ENCODE data around the gene IKBIP.
"Not testable (repeated sequence)": the region's sequence is repeated elsewhere in the genome, so short reads cannot be mapped to it uniquely, and the experiment has no call there.

Gene IKBIP, protein sequence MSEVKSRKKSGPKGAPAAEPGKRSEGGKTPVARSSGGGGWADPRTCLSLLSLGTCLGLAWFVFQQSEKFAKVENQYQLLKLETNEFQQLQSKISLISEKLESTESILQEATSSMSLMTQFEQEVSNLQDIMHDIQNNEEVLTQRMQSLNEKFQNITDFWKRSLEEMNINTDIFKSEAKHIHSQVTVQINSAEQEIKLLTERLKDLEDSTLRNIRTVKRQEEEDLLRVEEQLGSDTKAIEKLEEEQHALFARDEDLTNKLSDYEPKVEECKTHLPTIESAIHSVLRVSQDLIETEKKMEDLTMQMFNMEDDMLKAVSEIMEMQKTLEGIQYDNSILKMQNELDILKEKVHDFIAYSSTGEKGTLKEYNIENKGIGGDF

DNA sequence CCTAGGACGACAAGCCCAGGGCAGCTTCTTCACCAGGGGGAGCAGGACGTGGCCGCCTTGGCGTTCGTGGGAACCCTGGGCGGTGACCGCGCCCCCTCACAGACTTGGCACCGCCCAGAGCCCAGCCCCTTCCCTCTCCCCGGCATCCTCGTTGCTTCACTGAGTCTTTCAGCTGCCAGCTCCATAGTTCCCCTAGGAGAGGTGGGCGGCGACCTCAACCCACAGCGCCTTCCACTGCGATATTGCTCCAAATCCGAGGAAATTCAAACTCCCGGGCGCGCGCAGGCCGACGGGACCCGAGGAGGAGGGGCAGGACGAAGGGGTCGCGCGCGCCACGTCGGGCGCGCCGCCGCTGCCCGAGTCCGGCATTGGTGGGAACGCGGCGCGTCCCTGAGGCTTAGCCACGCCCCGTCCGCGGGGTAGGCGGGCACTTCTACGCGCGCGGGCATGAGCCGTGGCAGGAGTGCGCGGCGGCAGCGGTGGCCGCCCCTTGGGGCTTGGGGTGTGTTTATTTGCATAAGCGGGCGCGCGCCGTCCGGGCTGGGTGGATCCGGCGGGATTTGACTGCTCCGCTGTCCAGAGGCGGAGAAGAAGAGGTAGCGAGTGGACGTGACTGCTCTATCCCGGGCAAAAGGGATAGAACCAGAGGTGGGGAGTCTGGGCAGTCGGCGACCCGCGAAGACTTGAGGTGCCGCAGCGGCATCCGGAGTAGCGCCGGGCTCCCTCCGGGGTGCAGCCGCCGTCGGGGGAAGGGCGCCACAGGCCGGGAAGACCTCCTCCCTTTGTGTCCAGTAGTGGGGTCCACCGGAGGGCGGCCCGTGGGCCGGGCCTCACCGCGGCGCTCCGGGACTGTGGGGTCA lies at the start of gene IKBIP, which contains the start of gene APAF1:
Gene IKBIP, minus strand, starts transcription at position 77 of the 860 bp plus-strand sequence. CDS start 87 bp downstream, outside the sequence.
Gene APAF1, plus strand, starts transcription at position 579 of the 860 bp plus-strand sequence. CDS start 3,070 bp downstream, outside the sequence.
- peak; percentile 82 for DNase-seq

DNA sequence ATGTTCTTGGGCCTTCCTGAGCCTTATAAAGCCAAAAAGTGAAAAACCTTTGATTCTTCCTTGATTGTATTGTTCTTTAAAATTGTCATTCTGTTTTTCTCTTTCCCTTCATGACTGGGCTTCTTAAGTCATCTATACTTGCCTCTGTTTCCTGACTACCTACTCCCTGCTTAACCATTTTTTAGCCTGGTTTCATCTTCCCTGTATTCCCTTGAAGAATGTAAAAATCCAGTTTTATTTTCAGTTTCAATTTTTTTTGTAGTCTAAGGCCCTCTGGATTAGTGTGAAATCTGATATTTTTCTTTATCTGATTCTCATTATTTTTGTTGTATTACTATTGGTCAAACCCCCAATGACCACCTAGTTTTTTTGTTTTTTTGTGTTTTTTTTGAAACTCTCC lies 46.8 kb upstream of the IKBIP start:
- no peak for DNase-seq

DNA sequence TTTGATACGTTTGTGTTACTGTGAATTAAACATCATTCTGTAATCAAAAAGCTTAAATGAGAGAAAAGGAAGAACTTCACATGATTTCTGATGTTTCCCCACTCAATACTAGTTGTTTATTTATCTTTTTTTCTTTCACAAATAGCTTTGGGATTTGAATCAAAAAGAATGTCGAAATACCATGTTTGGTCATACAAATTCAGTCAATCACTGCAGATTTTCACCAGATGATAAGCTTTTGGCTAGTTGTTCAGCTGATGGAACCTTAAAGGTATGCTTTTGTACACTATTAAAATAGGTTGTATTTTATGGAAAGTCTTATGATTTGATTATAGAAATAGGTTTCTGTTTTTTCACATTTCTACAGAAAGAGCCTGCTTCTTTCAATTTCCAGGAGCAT lies 42.0 kb upstream of the IKBIP start:
- DNase-seq = no peak

DNA sequence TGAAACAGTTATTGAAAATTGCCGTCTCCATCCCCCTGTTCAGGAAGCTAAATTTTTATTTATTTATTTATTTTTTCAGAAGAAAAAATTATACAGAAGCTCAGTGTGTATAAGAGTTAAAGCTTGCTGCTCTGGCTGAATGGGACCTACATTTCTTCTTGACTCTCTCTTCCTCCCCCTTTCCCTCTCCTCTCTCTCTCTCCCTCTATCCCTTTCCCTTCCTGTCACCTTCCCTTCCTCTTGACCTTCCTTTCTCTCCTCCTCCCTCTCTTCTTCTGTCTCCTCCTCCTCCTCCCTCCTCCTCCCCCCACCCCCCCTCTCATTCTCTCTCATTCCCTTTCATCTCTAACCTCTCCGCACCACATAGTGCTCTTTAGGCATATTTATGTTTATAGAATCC lies 39.6 kb upstream of the IKBIP start:
- no peak for DNase-seq

DNA sequence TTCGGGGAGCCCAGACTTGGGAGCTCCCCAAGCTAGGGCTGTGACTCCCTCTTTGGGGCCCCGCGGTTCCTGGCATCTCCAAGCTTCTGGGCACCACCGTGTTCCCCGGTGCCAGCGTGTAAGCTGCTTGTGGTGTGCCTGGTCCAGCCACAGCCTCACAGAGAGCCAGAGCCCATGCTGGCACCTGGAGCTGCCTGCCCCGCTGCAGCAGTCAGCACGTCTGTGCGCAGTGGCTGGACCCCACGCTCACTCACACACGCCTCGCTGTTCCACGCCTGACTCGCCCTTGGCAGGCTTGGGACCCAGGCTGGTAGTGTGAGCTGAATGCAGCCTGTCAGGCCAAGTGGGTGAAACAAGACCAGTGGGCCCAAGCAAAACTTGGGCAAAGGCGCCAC lies 35.0 kb upstream of the IKBIP start:
- DNase-seq = no peak

DNA sequence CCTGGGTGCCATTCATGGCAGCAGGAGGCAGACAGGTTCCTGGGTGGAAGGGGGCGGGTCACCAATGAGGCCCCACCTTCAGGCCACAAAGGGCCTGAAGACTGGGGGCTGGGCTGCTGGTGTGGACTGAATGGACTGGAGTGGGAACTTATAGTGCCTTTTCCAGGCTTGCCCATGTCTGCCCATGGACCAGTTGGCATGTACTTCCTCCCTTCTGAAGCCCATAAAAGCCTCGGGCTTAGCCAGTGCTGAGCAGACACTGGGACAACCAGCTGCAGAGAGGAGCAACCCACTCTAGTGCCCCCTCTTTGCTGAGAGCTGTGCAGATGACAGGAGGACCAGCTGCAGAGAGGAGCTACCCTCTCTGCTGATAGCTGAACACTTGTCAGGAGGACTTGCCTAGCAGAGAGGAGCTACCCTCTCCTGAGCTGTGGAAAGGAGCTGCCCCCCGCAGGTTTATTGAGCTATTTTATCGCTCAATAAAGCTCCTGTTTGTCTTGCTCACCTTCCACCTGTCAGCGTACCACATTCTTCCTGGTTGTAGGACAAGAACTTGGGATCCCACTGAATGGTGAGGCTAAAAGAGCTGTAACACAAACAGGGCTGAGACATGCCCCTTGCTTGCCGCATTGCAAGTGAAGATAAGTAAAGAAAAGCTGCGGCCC lies 34.5 kb upstream of the IKBIP start:
- DNase-seq = no peak

DNA sequence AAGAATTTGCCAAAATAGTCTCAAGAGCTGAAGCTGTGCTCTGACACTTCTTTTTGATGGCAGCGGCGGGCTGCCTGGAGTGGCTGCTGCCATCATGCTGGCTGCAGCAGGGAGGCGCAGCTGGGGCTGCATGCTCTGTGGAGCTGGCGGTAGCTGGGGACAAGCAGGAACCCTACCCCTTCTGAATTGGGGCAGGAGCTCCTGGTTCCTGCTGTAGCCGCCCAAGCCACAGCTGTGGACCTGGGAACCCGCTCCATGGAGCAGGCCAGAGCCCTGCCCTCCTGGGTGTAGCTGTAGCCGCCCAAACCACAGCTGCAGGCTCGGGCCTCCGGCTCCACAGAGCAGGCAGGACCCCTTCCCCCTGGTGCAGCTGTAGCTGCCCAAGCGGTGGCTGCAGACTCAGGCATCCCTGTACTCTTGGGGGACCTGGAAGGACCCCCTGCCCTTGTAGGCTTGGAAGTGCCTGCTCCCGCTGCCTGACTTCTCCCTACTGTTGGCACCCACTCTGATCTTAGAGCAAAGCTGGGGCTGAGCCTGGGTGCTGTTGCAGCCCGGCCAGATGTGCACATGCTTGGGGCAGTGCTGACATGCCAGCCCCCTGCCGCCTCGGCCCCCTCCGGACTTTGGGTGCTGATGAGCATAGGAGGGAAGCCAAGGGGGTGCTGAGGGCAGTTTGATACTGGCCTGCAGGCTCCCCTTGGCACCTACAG lies 33.8 kb upstream of the IKBIP start:
- no peak for DNase-seq

DNA sequence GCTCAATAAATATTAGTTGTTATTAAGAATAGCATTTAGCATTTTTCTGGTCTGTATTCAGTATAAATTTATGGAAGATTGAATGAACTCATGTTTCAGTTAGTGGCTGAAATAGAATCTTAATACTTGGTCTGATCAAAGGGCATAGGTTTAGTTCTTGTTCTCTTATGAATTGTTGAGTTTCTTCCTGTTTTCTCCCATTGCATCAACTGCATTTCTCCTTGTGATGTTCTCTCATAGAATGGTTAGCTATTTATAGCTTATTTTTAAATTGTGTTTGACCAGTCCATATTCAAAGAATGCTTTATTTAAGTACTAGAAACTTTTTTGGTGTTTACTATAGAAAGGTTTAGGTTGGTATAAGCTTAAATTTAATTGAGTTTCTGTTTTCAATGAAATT lies 30.3 kb upstream of the IKBIP start:
- no peak for DNase-seq

DNA sequence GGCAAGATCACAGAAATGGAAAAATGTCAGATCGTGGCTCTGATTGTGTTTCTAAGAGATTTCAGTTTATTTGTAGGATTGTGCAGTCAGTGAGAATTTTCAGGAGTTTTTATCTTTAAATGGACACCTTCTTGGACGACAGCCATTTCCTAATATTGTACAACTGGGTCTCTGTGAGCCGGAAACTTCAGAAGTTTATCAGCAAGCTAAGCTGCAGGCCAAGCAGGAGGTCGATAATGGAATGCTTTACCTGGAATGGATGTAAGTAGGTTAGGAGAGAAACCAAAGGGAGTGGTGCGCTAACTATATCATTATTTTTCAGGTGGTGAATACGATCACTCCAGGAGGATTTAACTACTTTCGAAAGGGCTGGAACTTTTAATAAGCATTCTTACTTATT lies 26.9 kb upstream of the IKBIP start:
- no peak for DNase-seq

DNA sequence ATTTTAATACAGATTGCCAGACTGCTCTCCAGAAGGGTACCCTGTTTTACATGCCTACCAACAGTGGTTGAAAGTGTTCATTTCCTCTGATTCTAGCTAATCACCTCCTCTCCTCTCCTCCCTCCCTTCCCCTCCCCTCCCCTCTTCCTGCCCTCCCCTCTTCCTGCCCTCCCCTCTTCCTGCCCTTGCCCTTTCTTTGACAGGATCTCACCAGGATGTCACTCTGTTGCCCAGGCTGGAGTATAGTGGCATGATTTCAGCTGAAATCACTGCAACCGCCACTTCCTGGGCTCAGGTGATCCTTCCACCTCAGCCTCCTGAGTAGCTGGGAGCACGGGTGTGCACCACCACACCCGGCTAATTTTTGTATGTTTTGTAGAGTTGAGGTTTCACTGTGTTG lies 25.2 kb upstream of the IKBIP start:
- DNase-seq = no peak

DNA sequence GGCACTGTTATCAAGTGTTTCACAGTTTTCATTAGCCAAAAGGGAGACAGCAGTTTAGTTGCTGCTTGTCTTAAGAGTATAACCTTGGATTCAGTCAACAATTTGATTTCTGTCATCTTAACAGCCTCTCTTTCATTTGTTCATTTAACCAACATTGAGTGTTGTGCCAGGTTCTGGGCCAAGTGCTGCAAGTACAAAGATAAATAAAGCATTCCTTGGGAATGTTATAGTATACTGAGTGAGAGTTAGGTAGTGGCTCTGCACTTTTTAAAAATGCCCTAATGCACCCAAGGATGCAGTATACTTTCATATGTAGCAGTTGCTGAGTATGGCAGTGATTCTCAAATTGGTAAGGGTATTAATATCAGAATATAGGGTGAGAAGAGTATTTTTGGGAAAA lies 15.9 kb upstream of the IKBIP start:
- DNase-seq = no peak

DNA sequence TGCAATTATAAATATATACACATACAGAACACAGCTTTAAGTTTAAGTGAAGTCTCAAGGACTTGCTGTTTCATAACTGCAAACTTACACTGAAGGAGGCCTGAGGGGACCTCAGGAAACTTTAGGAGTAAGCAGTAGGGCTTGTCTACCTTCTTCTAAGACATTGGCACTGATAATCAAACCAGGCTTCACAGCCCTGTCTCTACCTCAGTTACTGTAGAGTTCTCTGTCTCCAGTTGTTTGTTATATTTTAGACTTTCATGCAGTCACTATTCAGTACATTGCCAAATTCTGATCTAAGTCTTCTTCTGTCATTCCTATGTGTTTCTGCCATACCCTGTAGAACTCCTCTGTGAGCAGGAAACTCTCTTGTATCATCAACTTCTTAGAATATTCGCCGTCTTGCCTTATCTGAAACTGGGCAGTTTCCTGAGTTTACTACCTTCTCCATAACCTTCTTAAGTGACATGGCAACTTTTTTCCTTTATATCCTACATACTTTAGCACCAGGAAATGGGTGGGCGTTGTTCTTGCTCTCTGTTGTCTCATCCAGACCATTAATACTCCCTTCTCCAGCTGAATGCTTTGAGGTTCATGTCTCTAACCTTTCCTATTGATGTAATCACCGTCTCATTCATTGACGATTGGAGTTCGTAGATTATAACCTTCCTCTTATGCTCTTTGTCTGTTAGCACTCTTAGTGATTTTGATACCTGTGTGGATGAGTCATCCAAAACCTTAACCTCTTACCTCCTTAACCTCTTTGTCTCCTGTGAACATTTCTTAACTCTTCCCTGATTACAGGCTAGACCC lies 11.9 kb upstream of the IKBIP start:
- no peak for DNase-seq

DNA sequence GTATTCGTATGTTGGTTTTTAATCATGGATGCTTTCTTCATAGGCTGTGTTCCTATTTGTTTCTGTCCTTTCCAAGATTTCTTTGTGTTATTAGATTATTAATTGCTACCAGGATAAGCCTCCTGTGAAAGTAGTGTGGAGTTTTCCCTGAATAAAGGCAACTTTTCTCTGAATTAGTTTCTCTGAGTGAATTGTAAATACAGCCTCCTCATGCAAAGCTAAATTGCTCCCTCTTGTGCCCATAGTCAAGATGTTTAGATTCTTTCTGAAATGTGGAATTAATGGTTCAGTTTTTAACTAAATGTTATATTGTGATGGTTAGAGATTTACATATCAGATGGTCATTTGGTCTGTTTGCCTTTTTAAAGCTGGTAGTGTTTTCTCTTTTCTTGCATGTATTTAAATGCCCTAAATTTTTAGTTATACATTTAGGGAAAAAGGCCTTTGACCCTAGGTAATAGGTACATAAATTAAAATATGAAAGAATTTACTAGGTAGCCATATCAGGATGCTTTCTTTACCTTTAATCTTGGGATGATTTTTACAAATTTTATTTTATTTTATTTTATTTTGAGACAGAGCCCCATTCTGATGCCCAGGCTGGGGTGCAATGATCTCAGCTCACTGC lies 9.4 kb upstream of the IKBIP start:
- peak; percentile 39 for DNase-seq

DNA sequence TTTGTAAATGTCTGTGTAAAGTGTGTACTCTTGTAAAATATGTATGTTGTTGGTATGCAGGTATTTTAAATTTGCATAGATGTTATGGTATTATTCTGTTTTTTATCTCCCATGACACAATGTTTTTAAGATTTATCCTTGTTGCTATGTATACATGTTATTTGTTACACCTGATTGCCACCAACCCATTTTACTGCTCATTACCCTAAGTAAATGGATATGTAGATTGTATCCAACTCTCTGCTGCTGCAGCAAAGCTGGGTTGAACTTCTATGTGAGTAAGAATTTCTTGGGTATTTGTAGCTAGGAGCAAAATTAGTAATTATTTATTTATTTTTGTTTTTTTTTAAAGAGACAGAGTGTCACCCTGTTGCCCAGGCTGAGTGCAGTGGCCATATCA lies 6.7 kb upstream of the IKBIP start:
- no peak for DNase-seq

DNA sequence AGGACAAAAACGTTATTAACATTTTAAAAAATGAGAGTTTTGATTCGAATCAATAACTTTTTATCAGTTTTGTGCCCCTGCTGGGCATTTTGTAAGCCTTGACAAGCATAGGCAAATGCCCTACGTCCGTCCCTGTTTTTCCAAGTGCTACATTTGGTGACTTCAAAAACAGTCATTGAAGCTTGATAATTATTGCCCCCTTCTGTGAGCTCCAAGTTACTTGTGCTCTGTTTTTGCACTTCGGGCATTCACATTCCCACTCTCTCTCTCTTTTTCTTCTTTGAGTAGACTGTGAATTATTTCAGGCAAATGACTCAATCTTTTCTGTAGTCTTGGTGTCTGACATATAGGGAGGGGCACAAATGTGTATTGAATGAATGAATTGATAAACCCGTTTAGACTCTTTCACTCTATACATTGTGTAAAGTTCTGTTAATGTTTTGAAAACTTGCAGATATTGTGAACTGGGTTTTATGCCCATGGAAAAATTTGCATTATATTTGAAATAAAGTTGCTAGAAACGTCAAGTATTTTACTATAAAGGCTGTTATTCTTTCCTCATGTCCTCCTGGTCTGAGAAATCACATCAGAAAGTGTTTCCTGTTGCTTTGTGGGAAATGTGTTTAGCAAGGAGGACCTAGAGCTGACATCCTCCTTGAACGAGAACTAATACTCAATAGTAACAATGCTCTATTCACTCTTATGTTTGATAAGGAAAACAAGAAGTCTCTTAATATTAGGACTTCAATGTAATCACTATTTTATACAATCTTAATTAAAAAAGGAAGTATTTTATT lies 1.9 kb upstream of the IKBIP start:
- peak; percentile 3 for DNase-seq

DNA sequence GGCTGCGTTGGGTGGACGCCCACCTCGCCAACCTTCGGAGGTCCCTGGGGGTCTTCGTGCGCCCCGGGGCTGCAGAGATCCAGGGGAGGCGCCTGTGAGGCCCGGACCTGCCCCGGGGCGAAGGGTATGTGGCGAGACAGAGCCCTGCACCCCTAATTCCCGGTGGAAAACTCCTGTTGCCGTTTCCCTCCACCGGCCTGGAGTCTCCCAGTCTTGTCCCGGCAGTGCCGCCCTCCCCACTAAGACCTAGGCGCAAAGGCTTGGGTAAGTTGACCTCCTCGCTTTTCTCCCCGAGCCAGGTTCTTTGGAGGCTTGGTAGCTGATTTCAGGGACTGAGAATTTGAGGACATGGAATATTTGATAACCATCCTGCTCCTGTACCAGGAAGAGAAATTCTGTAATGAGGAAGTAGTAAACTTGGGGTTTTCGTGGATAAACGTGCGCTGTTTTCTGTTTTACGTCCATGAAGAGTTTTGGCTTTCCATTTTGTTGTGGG lies 1.0 kb upstream of the IKBIP start:
- no peak for DNase-seq

DNA sequence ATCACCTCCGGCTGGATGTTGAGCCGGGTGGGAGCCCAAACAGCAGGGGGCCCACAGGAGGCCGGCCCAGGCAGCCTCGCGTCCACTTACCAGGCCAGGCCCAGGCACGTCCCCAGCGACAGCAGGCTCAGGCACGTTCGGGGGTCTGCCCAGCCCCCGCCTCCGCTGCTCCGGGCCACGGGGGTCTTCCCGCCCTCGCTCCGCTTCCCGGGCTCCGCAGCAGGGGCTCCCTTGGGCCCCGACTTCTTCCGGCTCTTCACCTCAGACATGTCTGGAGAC lies 216 bp downstream of the IKBIP start:
- peak; percentile 52 for DNase-seq

DNA sequence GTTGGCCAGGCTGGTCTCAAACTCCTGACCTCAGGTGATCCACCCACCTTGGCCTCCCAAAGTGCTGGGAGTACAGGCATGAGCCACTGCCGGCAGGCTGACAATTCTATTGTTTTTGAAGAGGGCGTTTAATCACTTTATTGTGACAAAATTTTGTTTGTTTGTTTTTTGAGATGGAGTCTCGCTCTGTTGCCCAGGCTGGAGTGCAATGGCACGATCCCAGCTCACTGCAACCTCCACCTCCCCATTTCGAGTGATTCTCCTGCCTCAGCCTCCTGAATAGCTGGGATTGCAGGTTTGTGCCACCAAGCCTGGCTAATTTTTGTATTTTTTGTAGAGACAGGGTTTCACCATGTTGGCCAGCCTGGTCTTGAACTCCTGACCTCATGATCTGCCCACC lies 1.8 kb downstream of the IKBIP start:
- not testable (repeated sequence) for DNase-seq

DNA sequence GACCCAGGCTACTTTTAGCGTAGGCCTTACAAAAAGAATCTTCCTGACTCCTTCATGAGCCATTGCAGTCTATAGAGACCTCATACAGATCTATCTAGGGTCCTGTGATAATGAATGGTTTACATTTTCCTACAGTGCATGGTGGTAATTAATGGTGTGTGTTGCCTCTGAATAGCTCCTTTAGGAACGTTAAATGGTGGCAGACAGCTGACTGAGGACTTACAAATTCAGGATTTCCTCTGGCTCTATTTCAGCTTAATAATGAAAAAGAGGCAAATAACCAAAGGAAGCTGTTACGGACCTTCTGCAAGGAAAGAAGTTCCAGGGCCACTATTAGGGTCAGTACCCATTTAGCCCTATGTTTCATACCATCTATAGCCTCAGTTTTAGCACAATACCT lies 5.1 kb downstream of the IKBIP start:
- DNase-seq = no peak

DNA sequence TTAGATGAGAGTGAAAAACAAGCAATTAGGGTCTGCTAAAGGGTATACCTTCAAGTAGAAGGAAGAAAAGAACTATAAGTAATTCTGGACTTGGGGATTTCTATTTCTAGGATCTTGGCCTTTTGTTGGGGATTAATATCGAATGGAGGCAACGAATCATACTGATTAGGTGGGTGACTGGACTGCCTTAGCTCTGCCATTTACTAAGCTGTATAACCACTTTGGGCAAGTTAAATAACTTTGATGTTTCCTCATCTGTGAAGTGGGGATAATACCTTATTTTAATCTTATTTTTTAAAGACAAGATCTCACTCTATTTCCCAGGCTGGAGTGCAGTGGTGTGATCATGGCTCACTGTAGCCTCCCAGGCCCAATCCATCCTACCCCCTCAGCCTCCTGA lies 6.6 kb downstream of the IKBIP start:
- DNase-seq = no peak

DNA sequence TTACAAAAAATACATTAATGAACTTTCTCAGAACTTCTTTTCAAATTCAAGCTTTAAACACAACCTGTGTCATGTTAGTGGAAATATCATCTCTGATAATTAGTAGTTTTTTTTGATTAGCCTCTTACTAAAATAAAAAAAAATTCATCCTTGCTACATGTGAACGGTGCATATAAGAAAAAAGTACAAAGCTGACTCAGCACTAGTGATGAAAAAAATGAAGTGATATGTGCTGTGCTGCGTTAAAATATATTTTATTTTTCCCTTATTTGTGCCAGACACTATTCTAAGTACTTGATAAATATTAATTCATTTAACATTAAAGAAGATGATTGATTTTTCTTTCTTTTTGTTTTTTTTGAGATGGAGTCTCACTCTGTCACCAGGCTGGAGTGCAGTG lies 7.5 kb downstream of the IKBIP start:
- DNase-seq = no peak

Measured in NCI-H748 treated with DMSO at 0.1 percent for 48 hours (cell line).